ENCODE measurements around the gene OR2F2.

OR2F2 gene

GRCh38 chr7:143914938-143915652, 19.9 kb upstream of the OR2F2 start:
- no peak for DNase-seq

DNA sequence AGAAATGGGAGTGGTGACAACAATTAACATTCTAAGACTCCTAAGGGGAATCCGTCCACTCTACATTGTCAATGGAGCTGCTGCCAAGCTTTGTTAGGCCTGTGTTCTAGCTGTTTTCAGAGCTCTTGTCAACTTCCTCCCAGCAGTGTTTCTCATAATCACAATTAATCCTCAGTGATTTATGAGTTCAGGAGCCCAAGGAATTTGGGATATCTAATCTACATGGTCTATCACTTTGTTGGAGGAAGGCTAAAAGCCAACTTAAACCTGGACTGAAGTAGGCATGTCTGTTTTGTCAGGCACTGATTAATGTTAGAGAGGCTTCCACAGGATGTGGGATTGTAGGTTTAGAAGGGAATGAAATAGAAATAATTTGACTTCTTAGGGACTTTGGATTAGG, 10.2 kb upstream of the OR2F2 start:
- no peak for DNase-seq

DNA sequence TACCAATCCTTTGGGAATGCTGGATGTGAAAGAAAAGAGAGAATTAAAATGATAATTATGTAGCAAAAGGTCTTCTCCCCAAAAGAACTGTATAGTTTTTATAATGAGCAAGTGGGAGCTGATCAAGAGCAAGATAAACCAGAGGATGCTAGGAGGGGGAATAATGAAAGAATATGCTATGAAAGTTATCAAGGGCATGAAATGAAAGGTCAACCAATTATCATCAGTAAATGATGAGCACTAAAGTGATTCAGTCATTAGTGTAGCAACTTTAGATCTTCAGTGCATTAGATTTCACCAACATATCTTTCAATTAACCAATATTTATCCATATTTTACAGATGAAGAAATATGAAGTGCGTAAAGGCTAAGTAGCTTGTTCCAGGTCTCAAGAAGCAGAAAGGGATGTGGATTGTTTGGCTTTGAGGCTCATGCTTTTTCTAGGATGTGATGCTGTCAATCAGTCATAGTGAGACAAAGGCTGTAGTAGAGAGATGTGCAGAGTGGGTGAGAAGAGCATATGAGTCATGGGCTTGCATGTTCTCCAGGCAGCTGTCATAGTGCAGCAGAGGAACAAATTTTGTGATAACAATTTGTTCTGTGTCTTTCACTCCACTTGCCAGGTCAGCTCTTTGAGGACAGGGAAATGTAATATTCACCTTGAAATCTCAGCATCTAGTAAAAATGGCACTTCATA, 5.7 kb upstream of the OR2F2 start:
- DNase-seq, result no peak

DNA sequence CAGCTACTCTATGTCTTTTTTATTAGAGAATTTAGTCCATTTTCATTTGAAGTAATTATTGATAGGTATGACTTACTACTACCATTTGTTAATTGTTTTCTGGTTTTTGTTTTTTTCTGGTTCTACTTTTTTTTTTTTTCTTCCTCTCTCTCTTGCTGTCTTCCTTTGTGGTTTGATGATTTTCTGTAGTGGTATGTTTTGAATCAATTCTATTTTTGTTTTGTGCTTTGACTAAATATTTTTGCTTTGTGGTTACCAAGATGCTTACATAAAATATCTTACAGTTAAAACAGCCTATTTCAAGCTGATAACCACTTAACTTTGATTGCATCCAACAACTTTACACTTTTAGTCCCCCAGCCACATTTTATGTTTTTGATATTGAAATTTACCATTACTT, 3.3 kb upstream of the OR2F2 start:
- DNase-seq, result no peak

DNA sequence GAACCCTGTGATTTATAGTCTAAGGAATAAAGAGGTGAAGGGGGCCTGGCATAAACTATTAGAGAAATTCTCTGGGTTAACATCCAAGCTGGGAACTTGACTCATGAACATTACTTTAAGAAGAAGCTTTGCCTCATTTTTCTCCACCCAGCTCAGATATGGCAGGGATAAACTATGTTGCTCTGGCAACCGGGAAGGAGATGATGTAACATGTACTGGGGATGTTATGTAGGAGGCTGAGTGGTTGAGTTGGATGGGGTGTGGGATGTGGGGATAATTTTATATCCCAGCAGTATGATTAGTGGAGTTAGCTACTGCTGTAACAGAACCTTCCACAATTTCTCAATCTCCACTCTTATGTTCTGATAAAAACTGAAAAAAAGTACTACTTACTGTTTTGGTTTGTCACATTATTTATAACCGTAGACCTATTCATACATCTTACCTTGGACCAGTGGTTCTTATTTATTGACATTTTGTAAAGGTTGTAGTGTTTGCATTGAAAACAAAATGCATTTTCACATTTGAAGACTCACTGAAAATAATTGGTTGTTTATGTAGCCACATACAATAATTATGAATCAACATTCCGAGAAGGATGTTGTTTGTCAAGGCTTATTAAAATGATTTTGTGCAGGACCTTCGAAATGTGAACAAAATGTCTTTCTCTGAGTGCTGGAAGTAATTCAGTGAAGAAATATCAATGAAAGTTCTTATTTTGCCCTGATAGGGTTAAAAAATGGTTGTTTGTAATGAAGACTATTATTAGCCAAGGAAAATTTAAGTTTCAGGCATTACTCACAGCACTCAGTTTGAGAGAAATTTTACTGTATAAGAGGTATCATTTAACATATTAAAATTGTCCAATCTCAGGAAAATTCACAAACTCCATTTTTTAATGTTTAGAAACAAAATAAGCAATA, 1.3 kb downstream of the OR2F2 start:
- DNase-seq, result no peak

DNA sequence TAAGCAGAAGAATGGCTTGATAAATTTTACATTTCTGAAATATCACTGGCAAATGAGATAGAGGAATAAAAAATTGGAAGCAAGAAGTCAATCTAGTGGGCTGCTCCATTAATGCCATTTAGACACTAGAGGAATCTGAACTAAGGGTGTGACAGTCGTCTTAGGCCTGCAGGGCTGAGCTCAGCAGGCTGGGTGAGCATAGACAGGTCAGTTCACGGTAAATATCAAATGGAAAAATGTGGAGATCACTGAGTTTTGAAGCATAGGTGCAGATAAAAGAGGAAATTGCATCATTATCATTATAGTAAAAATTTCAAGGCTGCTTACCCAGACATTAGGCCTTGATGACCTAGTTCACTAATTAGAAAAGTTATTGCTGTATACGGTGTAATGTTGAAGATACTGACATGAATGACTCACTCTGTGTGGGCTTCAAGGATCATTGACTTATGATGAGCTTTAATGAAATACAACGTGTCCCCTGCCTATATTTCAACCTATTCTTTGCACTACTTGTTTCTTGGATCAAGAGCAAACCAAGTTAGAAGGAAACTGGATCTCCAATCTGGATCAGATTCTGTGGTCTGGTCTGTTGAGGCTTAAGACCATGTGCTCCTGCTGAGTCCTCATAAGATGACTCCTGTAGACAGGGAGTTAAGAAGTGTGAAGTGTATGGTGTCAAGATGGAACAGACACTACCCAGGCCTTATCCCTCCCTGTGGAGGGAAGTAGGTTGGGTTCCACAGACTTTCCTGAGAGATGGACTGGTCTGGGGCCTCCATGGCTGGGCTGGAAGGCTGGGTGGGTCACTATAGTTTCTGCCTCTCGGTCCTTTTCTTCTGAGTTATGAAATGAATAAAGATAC, 3.6 kb downstream of the OR2F2 start:
- DNase-seq, result no peak

DNA sequence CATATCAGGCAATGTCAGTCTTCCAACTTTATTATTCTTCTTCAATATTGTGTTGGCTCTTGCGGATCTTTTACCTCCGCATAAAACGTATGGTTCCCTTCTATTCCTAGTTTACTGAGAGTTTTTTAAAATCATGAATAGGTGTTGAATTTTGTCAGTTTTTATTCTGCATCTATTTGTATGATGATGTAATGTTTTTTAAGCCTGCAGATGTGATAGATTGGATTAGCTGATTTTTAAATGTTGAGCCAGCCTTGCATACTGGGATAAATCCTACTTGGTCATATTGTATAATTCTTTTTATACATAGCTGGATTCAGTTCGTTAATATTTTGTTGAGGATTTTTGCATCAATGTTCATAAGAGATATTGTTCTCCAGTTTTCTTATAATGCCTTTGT, 10.4 kb downstream of the OR2F2 start:
- DNase-seq, result no peak

DNA sequence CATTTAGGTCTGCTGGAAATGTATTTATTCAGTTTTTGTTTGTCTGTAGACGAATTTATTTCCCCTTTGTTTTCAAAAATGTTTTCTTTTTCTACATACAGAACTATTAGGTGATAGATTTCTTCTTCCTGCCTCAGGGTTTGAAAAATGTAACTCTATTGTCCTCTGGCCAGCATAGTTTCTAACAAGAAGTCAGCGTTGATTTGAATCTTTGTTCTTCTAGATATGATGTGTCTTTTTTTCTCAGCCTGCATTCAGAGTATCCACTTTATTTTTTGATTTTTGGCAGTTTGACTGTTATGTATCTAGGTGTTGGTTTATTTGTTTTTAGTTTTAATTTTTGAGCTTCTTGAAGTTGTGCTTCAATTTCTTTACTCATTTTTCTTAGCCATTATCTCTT, 12.1 kb downstream of the OR2F2 start:
- DNase-seq, result no peak

DNA sequence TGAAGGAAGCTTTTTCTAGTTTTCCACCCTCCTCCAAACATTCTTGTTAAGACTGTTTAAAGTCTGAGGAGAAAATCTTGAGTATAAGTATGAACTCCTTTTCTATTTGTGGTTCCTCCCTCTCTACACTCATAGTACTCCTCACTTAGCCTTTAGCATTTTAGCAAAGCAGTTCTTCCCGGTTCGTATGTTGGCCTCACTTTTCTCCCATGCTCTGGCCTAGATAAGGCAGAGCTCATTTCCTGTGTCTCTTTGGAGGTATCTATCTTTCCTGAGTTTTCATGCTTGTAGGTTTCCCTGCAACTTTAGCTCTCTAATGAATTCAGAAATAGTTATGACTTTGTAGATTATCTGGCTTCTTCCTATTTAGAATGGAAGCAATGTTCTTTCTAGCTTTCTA, 13.7 kb downstream of the OR2F2 start:
- DNase-seq, result no peak

DNA sequence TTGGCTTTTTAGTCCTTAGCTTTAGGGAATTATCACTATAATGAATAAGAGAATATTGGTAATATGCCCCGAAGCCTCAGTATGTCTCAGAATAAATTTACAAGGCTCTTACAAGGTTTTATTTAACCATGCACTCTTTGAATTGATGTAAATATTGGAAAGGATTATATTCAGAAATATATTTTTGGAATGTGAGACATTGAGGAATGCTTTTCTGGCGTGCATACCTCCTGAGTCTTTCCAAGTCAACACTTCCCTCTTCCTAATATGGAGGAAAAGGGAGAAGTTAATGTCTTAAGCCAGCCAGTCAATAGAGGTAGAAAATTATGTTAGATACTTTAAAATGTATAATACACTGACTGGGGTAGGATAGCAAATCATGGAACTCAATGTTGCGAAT, 18.4 kb downstream of the OR2F2 start:
- no peak for DNase-seq

GRCh38 chr7:143954135-143954534, 19.1 kb downstream of the OR2F2 start:
- DNase-seq, result no peak

DNA sequence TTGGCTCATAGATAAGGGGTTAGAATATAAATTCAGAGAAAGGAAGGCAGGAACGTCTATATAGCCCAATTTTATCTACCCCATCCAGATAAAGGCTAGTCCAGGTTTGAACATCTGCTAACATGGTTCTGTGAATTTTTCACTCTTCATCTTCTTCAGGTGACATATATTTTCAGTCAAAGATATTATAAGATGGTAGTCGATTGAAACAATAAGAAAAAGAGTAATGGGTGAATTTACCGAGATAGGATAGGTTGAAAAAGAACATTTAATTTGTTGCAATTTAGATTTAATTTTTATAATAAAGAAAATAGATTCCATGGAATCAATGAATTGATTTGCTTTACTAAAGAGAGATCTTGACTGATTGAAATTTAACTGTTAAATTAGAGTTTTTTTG, 19.5 kb downstream of the OR2F2 start, which contains the start of gene OR2F1:
Gene OR2F1 (plus strand): TSS at position 301 of the 400 bp plus-strand sequence. CDS start 5,127 bp downstream, outside the sequence.
- no peak for DNase-seq

DNA sequence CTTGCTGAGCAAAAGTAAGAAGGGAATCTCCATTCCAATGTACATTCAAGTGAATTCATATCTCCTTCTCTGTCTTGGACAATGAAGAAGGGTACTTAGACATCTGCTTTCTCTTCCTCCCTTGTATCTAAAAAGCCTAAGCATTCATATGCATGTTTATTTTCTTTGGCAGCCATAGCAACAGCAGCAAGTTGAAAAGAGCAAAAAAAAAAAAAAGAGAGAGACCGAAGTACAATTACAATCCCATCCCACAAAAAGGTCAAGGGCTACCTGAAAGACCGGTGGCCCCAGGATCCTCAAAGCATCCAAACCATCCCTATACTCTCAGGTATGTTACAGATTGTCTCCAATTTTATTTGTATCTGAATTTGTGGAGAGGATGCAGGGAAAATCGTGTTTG, 23.7 kb downstream of the OR2F2 start:
- DNase-seq, result no peak

- no peak for DNase-seq
Observed at GRCh38 chr7:143960813-143961610, 26.0 kb downstream of the OR2F2 start.

DNA sequence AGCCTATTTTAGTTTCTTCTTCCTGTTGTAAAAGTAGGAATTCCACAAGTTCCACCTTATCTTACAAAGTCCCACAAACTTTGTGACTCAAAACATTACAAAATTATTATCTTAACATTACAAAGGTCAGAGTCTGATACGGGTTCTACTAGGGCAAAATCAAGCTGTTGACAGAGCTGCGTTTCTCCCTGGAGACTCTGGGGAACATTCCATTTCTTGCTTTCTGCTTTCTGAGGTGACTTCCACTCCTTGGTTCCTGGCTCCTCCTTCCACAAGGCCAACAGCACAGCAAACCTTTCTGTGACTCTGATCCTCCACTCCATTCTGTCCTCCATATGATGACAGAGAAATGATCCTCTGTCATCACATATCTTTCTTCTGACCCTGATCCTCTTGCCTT, 30.2 kb downstream of the OR2F2 start:
- no peak for DNase-seq

DNA sequence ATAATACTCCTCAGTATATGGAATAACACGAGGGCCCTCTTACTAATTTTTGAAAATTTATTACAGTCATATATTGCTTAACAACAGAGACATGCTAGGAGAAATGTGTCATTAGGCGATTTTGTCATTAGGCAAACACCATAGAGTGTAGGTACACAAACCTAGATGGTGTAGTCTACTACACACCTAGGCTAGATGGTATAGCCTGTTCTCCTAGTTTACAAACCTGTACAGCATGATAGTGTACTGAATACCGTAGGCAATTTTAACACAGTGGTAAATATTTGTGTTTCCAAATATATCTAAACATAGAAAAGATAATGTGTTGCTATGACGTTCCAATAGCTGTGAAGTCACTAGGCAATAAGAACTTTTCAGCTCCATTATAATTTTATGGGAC, 32.4 kb downstream of the OR2F2 start:
- DNase-seq, result no peak

GRCh38 chr7:143973870-143974416, 38.9 kb downstream of the OR2F2 start:
- DNase-seq, result no peak

- DNase-seq, result no peak
Observed at GRCh38 chr7:143974459-143974858, 39.4 kb downstream of the OR2F2 start.

GRCh38 chr7:143975617-143976016, 40.6 kb downstream of the OR2F2 start:
- no peak for DNase-seq

DNA sequence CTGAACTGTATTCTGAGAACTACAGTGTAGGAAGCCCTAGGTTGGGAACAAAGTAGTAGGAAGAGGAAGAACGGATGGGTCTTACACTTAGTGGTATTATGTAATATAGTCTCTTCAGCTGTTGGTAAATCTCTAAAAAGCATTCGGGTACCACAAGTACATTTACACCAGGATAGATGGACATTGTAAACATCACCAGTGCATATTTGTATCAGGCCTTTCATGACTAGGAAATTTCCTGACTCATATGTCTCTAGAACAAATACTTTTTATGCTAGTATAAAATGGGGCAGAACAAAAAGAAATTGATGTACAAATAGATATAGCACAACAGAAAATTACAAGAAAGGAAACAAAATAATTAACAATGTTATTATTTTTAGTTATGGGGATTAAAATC, 43.6 kb downstream of the OR2F2 start:
- no peak for DNase-seq

DNA sequence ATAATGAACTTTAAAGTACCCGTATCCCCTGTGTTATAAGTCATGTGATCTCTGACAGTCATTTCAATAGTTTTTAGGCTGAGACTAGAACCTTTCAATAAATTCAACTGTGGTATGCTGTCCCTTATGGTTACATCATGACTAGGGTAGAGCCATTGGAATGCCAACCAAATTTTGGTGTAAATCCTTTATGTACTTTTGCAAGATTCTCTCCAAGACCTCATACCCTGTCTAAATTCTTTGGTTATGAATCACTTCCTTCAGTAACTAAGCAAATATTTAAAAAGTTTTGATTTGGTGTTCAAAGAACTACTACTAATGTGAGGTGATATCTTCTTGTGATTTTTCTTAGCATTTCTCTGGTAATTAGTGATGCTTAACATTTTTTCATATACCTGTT, 44.3 kb downstream of the OR2F2 start:
- DNase-seq, result peak; percentile 37
